Stimulated activated CD8-positive, alpha-beta memory T cell treated with anti-CD3 and anti-CD28 coated beads, Interleukin-7, amount 100 ng/mL, for 4 hours (primary cell): ENCODE measurements around the gene HIVEP1.

Experiments used
- DNase-seq, 2 donors: peaks; one replicate each; pipeline ENCODE4 v3.0.0-alpha.2; 2020; ENCODE audit warnings: low read depth in 2 of 2

The HIVEP1 gene

GRCh38 chr6:12048609-12049008 lies 36.5 kb downstream of the HIVEP1 start:
- DNase-seq, result no peak

- no peak for DNase-seq
These were observed 37.1 kb downstream of the HIVEP1 start for GRCh38 chr6:12049165-12049564.

GRCh38 chr6:12051861-12052368 lies 39.8 kb downstream of the HIVEP1 start:
- DNase-seq, result peak; percentile 33 to 49

- no peak for DNase-seq
These were observed 46.3 kb downstream of the HIVEP1 start for GRCh38 chr6:12058172-12058961.

- peak; percentile 46 to 58 for DNase-seq
These were observed 48.9 kb downstream of the HIVEP1 start for GRCh38 chr6:12060780-12061609.

GRCh38 chr6:12062605-12063004 lies 50.5 kb downstream of the HIVEP1 start:
- DNase-seq, result no peak

- no peak for DNase-seq
These were observed 52.0 kb downstream of the HIVEP1 start for GRCh38 chr6:12064131-12064530.

GRCh38 chr6:12064538-12065071 lies 52.5 kb downstream of the HIVEP1 start:
- no peak for DNase-seq

- no peak for DNase-seq
These were observed 53.4 kb downstream of the HIVEP1 start for GRCh38 chr6:12065321-12066140.

GRCh38 chr6:12066297-12066696 lies 54.2 kb downstream of the HIVEP1 start:
- no peak for DNase-seq

- no peak for DNase-seq
These were observed 56.9 kb downstream of the HIVEP1 start for GRCh38 chr6:12068899-12069557.

GRCh38 chr6:12069891-12070529 lies 57.9 kb downstream of the HIVEP1 start:
- no peak for DNase-seq

- no peak for DNase-seq
These were observed 59.0 kb downstream of the HIVEP1 start for GRCh38 chr6:12071064-12071615.

- no peak for DNase-seq
These were observed 63.0 kb downstream of the HIVEP1 start for GRCh38 chr6:12075067-12075563.

GRCh38 chr6:12077021-12077710 lies 65.1 kb downstream of the HIVEP1 start:
- DNase-seq, result no peak

GRCh38 chr6:12078014-12078413 lies 65.9 kb downstream of the HIVEP1 start:
- no peak for DNase-seq

GRCh38 chr6:12081771-12082170 lies 69.7 kb downstream of the HIVEP1 start:
- DNase-seq, result no peak

- DNase-seq, result no peak
These were observed 70.3 kb downstream of the HIVEP1 start for GRCh38 chr6:12082368-12082767.

GRCh38 chr6:12083302-12083701 lies 71.2 kb downstream of the HIVEP1 start:
- DNase-seq, result no peak
